B cell (primary cell): Measurements from ENCODE around the gene ANKRD37. TPM values are rescaled to one million over a fixed set of nuclear protein-coding genes. Genes with fewer than 3 reads are reported as not detected.

Source experiments
- ATAC-seq: fragments of 200-7000 bp; cut with Tn5 transposase; one replicate; pipeline ENCODE4 v1.10.0; 2021; ENCODE audit warnings: low read depth, mild to moderate bottlenecking, moderate number of reproducible peaks, moderate library complexity
- CTCF ChIA-PET: fragments of 350-600 bp; sonication (Branson Sonifier 250); formaldehyde crosslinking; loops from one replicate; lab custom pipeline; 2021; ENCODE audit warnings: antibody characterized with exemption, inconsistent platforms; lab: Charles Lee
- POLR2A ChIA-PET: fragments of 350-600 bp; sonication (Branson Sonifier 250); formaldehyde crosslinking; loops from one replicate; lab custom pipeline; 2021; ENCODE audit warnings: antibody characterized with exemption; lab: Charles Lee
- DNase-seq: peaks from one replicate; pipeline ENCODE4 v3.0.0; 2013
- H2AFZ ChIP-seq: 2 replicates; pipeline ENCODE4 v1.6.1; 2012; ENCODE audit warnings: mild to moderate bottlenecking, low read depth, low read length; ENCODE audit not compliant: insufficient read depth, poor library complexity, severe bottlenecking
- H3K27ac ChIP-seq, 2 donors: 1 replicate in 1 of 2; 2 replicates in 1 of 2; pipeline ENCODE4 v1.5.1; 2012 to 2013; ENCODE audit warnings: low read length in 2 of 2, mild to moderate bottlenecking in 2 of 2, moderate library complexity in 1 of 2
- H3K27me3 ChIP-seq, 4 experiments: fragments of 200-600 bp in 1 of 4; sonication (generic) in 1 of 4; replicated peaks in 1 of 4; 1 replicate in 2 of 4; 2 replicates in 2 of 4; pipeline versions ENCODE4 v1.6.1 to v1.7.0; 2013 to 2016; ENCODE audit warnings: low read length in 3 of 4, mild to moderate bottlenecking in 2 of 4, mixed read lengths in 1 of 4, moderate library complexity in 1 of 4; ENCODE audit not compliant: insufficient read depth in 4 of 4, control insufficient read depth in 3 of 4; ENCODE audit errors: control extremely low read depth in 1 of 4
- H3K36me3 ChIP-seq, 2 experiments: replicated peaks in 1 of 2; 1 replicate in 1 of 2; 2 replicates in 1 of 2; pipeline versions ENCODE4 v1.6.1 to v1.7.1; 2013; ENCODE audit warnings: low read length in 1 of 2; ENCODE audit not compliant: insufficient read depth in 2 of 2, control insufficient read depth in 1 of 2; ENCODE audit errors: control extremely low read depth in 1 of 2, extremely low read depth in 1 of 2
- H3K4me1 ChIP-seq, 2 donors: fragments of 200-600 bp in 1 of 2; sonication (generic) in 1 of 2; 1 replicate in 1 of 2; 2 replicates in 1 of 2; pipeline versions ENCODE4 v1.5.1 to v1.6.1; 2013 to 2017; ENCODE audit warnings: low read length in 2 of 2; ENCODE audit not compliant: control insufficient read depth in 2 of 2, insufficient read depth in 2 of 2
- H3K4me2 ChIP-seq: replicated peaks from 2 replicates; pipeline ENCODE3; 2012; ENCODE audit warnings: mild to moderate bottlenecking, low read depth, low read length; ENCODE audit not compliant: poor library complexity, severe bottlenecking
- H3K4me3 ChIP-seq, 5 experiments: fragments of 200-600 bp in 1 of 5; sonication (generic) in 1 of 5; 1 replicate in 3 of 5; 2 replicates in 2 of 5; pipeline versions ENCODE4 v1.5.1 to v1.7.0; 2011 to 2016; ENCODE audit warnings: low read length in 4 of 5, mild to moderate bottlenecking in 4 of 5, low read depth in 2 of 5, control low read depth in 1 of 5, moderate library complexity in 1 of 5; ENCODE audit not compliant: insufficient read depth in 1 of 5; ENCODE audit errors: control extremely low read depth in 1 of 5, extremely low read depth in 1 of 5
- H3K79me2 ChIP-seq: fragments of 200-600 bp; sonication (generic); one replicate; pipeline ENCODE4 v1.6.0; 2016; ENCODE audit warnings: low read length; ENCODE audit not compliant: control insufficient read depth, insufficient read depth
- H3K9ac ChIP-seq: fragments of 200-600 bp; sonication (generic); 2 replicates; pipeline ENCODE4 v1.6.1; 2017; ENCODE audit warnings: mild to moderate bottlenecking, low read length, moderate library complexity
- H3K9me3 ChIP-seq, 3 donors: one replicate each; pipeline versions ENCODE4 v1.6.1 to v1.7.1; 2013; ENCODE audit warnings: low read length in 2 of 3; ENCODE audit not compliant: control insufficient read depth in 2 of 3, insufficient read depth in 1 of 3; ENCODE audit errors: control extremely low read depth in 1 of 3
- H4K20me1 ChIP-seq: 2 replicates; pipeline ENCODE4 v1.6.0; 2012; ENCODE audit warnings: mild to moderate bottlenecking, low read length; ENCODE audit not compliant: insufficient read depth, control insufficient read depth, poor library complexity, severe bottlenecking
- H3K27ac Mint-ChIP-seq: one replicate; pipeline ENCODE4 v1.8.0; 2021; ENCODE audit warnings: mixed read lengths
- H3K27me3 Mint-ChIP-seq: one replicate; pipeline ENCODE4 v1.8.0; 2021; ENCODE audit warnings: mixed read lengths
- H3K4me1 Mint-ChIP-seq: one replicate; pipeline ENCODE4 v1.8.0; 2021; ENCODE audit warnings: mixed read lengths
- H3K4me3 Mint-ChIP-seq: one replicate; pipeline ENCODE4 v1.8.0; 2021; ENCODE audit warnings: mixed read lengths
- H3K9me3 Mint-ChIP-seq: one replicate; pipeline ENCODE4 v1.8.0; 2022; ENCODE audit warnings: mixed read lengths; ENCODE audit not compliant: insufficient read depth
- CTCF ChIP-seq: fragments of 200-600 bp; IDR thresholded peaks from one replicate; pipeline ENCODE4 v1.8.0; 2022; ENCODE audit warnings: antibody characterized with exemption, mild to moderate bottlenecking
- EZH2 ChIP-seq: IDR thresholded peaks from 2 replicates; pipeline ENCODE4 v1.6.1; 2012; ENCODE audit warnings: borderline replicate concordance, low read depth, mild to moderate bottlenecking, moderate library complexity, low read length; ENCODE audit not compliant: insufficient read depth, poor library complexity, severe bottlenecking
- WGBS: methylation state at CpG from one replicate; pipeline ENCODE4 v1.1.5; 2013; ENCODE audit warnings: missing lambda C conversion rate; ENCODE audit not compliant: insufficient coverage; 5-methylcytosine and 5-hydroxymethylcytosine counted together
- intact Hi-C: fragments of 100-400 bp; cut with micrococcal nuclease; formaldehyde crosslinking; loops from one replicate; pipeline ENCODE4 v1.10.0; 2022
- polyA plus RNA-seq: library from polyadenylated mRNA; depleted of rRNA; stranded (reverse); fragments of >200 nt; gene quantifications from 2 replicates; pipeline ENCODE4 v1.2.3, GENCODE V29; 2012
- total RNA-seq, 2 donors: library from RNA; stranded (reverse); fragments of 120-200 nt in 1 of 2; gene quantifications; 1 replicate in 1 of 2; 2 replicates in 1 of 2; pipeline versions ENCODE4 v1.2.3 to v1.2.4, GENCODE V29; 2013 to 2022

ANKRD37 gene
- total and polyA plus RNA-seq, 2 donors (not counting 1 experiment from before 2014, with no cell fraction given), result 29.6 to 30.6 TPM

- Histone ChIP-seq H3K4me2 (no peak overlapping the region), H3K27me3 (no peaks in the 10 kb centered on the region), H2AFZ (no peak overlapping the region), H3K4me3 (no peak overlapping the region), H4K20me1 (no peaks in the 10 kb centered on the region), H3K36me3 (no peaks in the 10 kb centered on the region), H3K9ac (no peak overlapping the region), H3K27ac (no peak overlapping the region), H3K4me1 (peaks cover 14 to 15% of the 10 kb centered on the region in 2 donors), H3K79me2 (no peaks in the 10 kb centered on the region), H3K9me3 (no peaks in the 10 kb centered on the region)
- TF ChIP-seq CTCF (no peak), EZH2 (no peak)
- POLR2A ChIA-PET, result no interaction called here
- 94% methylated on average over 3 of the region's 6 CpGs for WGBS
- H3K9me3 Mint-ChIP-seq, result no peaks in the 10 kb centered on the region
- H3K4me3 Mint-ChIP-seq, result no peak overlapping the region
- H3K27ac Mint-ChIP-seq, result peak overlapping the region; percentile 26
- intact Hi-C loops, result loop anchor here (10.0 kb wide), 2 partner anchors 804 to 1126 kb away; partner anchors contain the start of gene CYP4V2
- CTCF ChIA-PET, result no interaction called here
- no peak for DNase-seq
- no peak for ATAC-seq
- no peaks in the 10 kb centered on the region for H3K27me3 Mint-ChIP-seq
- peaks cover 32% of the 10 kb centered on the region for H3K4me1 Mint-ChIP-seq
Measured at GRCh38 chr4:185390941-185391340, 5.7 kb upstream of the ANKRD37 start.

- no peak for TF ChIP-seq EZH2
- TF ChIP-seq CTCF, result no peak
- H3K79me2 ChIP-seq, result no peaks in the 10 kb centered on the region
- no peaks in the 10 kb centered on the region for H3K27me3 Mint-ChIP-seq
- ChIA-PET CTCF (no interaction called here), POLR2A (no interaction called here)
- ATAC-seq (no peak), DNase-seq (no peak)
- H3K27ac ChIP-seq, result no peak overlapping the region
- peaks cover 19 to 22% of the 10 kb centered on the region in 2 donors for H3K4me1 ChIP-seq
- H3K4me1 Mint-ChIP-seq, result peaks cover 37% of the 10 kb centered on the region
- intact Hi-C loops, result loop anchor here (10.0 kb wide), 2 partner anchors 803 to 1127 kb away; partner anchors contain the start of gene CYP4V2
- no CpG with 5 or more reads among the region's 1 CpG for WGBS
- no peak overlapping the region for H2AFZ ChIP-seq
- no peak overlapping the region for H3K4me2 ChIP-seq
- no peaks in the 10 kb centered on the region for H3K9me3 Mint-ChIP-seq
- no peak overlapping the region for H3K9ac ChIP-seq
- H3K9me3 ChIP-seq, result no peaks in the 10 kb centered on the region
- H3K27ac Mint-ChIP-seq, result no peak overlapping the region
- no peak overlapping the region for H3K4me3 Mint-ChIP-seq
- H3K27me3 ChIP-seq, result no peaks in the 10 kb centered on the region
- no peaks in the 10 kb centered on the region for H4K20me1 ChIP-seq
- no peaks in the 10 kb centered on the region for H3K36me3 ChIP-seq
- no peak overlapping the region for H3K4me3 ChIP-seq
Measured at GRCh38 chr4:185392156-185392555, 4.5 kb upstream of the ANKRD37 start.
